GM23248 (cell line): ENCODE results near the gene RAB39A. TPM values are rescaled to one million over a fixed set of nuclear protein-coding genes. Genes with fewer than 3 reads are reported as not detected.

Source experiments
- DNase-seq: peaks from one replicate; pipeline ENCODE4 v3.0.0-alpha.2; 2015
- H2AFZ ChIP-seq: fragments of 200-600 bp; sonication (generic); 2 replicates; pipeline ENCODE4 v1.6.1; 2016; ENCODE audit warnings: antibody characterized with exemption
- H3F3A ChIP-seq: fragments of 200-600 bp; sonication (generic); 2 replicates; pipeline ENCODE4 v1.6.1; 2016; ENCODE audit warnings: mild to moderate bottlenecking, antibody characterized with exemption, mixed run types; ENCODE audit not compliant: insufficient read depth
- H3K27ac ChIP-seq: fragments of 200-600 bp; sonication (generic); 2 replicates; pipeline ENCODE4 v1.5.1; 2016; ENCODE audit warnings: mild to moderate bottlenecking
- H3K27me3 ChIP-seq: fragments of 200-600 bp; sonication (generic); replicated peaks from 2 replicates; pipeline ENCODE4 v1.6.1; 2016; ENCODE audit warnings: mild to moderate bottlenecking; ENCODE audit not compliant: insufficient read depth
- H3K36me3 ChIP-seq: fragments of 200-600 bp; sonication (generic); 2 replicates; pipeline ENCODE4 v1.6.1; 2016; ENCODE audit warnings: low read depth, mild to moderate bottlenecking
- H3K4me1 ChIP-seq: fragments of 200-600 bp; sonication (generic); 2 replicates; pipeline ENCODE4 v1.6.1; 2016; ENCODE audit warnings: mild to moderate bottlenecking; ENCODE audit not compliant: insufficient read depth
- H3K4me2 ChIP-seq: fragments of 200-600 bp; sonication (generic); one replicate; pipeline ENCODE4 v1.6.1; 2016; ENCODE audit warnings: mild to moderate bottlenecking; ENCODE audit not compliant: unreplicated experiment
- H3K4me3 ChIP-seq: fragments of 200-600 bp; sonication (generic); 2 replicates; pipeline ENCODE4 v1.5.1; 2016; ENCODE audit warnings: mild to moderate bottlenecking
- H3K79me2 ChIP-seq: fragments of 200-600 bp; sonication (generic); 2 replicates; pipeline ENCODE4 v1.6.1; 2016; ENCODE audit warnings: mild to moderate bottlenecking; ENCODE audit not compliant: insufficient read depth
- H3K9ac ChIP-seq: fragments of 200-600 bp; sonication (generic); 2 replicates; pipeline ENCODE4 v1.6.1; 2016; ENCODE audit warnings: mild to moderate bottlenecking
- H3K9me2 ChIP-seq: fragments of 200-600 bp; sonication (generic); 2 replicates; pipeline ENCODE4 v1.6.1; 2016; ENCODE audit warnings: mixed run types, mild to moderate bottlenecking, moderate library complexity; ENCODE audit not compliant: insufficient read depth
- H3K9me3 ChIP-seq: fragments of 200-600 bp; sonication (generic); one replicate; pipeline ENCODE4 v1.6.1; 2017; ENCODE audit warnings: low read depth
- H4K20me1 ChIP-seq: fragments of 200-600 bp; sonication (generic); 2 replicates; pipeline ENCODE4 v1.6.0; 2016; ENCODE audit not compliant: insufficient read depth
- EZH2 ChIP-seq: fragments of 200-600 bp; sonication (generic); IDR thresholded peaks from 2 replicates; pipeline ENCODE4 v1.6.1; 2018; ENCODE audit warnings: antibody characterized with exemption, mild to moderate bottlenecking; ENCODE audit not compliant: insufficient read depth, poor library complexity, severe bottlenecking
- EZH2phosphoT487 ChIP-seq: fragments of 200-600 bp; sonication (generic); IDR thresholded peaks from 2 replicates; pipeline ENCODE4 v1.6.1; 2018; ENCODE audit warnings: antibody characterized with exemption, moderate library complexity, mild to moderate bottlenecking, low read depth; ENCODE audit not compliant: insufficient read depth
- WGBS, 2 experiments: methylation state at CpG; one replicate each; pipeline ENCODE4 v1.1.6; 2015 to 2017; ENCODE audit warnings: low lambda C conversion rate in 2 of 2, low coverage in 1 of 2; ENCODE audit errors: missing lambda C conversion rate in 2 of 2; 5-methylcytosine and 5-hydroxymethylcytosine counted together
- in situ Hi-C: fragments of 300-500 bp; cut with MboI; formaldehyde crosslinking; loops from 2 replicates; pipeline ENCODE4 v1.15.0; 2020
- polyA plus RNA-seq: library from polyadenylated mRNA; unstranded; fragments of >200 nt; fragmentation: Nextera tagmentation; extraction: Ambion mirVana; gene quantifications from 2 replicates; pipeline ENCODE4 v1.2.1, GENCODE V29; 2016
- total RNA-seq: library from RNA; depleted of rRNA; stranded (reverse); fragments of >200 nt; shearing (Covaris generic); gene quantifications from 2 replicates; pipeline ENCODE4 v1.2.3, GENCODE V29; 2014

The RAB39A gene
- total and polyA plus RNA-seq, 2 experiments from 2014 or later, result not detected

GRCh38 chr11:108002476-108002875, 74.2 kb downstream of the RAB39A start:
- in situ Hi-C loops, result no loop called here
- Histone ChIP-seq H4K20me1 (no peaks in the 10 kb centered on the region), H3K9me2 (no peaks in the 10 kb centered on the region), H3K27ac (no peak overlapping the region), H3K9ac (no peak overlapping the region), H3K27me3 (no peaks in the 10 kb centered on the region), H3K36me3 (no peaks in the 10 kb centered on the region), H3K4me1 (no peaks in the 10 kb centered on the region), H3K4me3 (no peak overlapping the region), H3F3A (no peaks in the 10 kb centered on the region), H3K9me3 (no peaks in the 10 kb centered on the region), H3K4me2 (no peak overlapping the region), H2AFZ (no peak overlapping the region), H3K79me2 (no peaks in the 10 kb centered on the region)
- TF ChIP-seq EZH2 (no peak), EZH2phosphoT487 (no peak)
- 66 to 82% methylated on average over 3 of the region's 3 CpGs for WGBS, 2 experiments
- no peak for DNase-seq

DNA sequence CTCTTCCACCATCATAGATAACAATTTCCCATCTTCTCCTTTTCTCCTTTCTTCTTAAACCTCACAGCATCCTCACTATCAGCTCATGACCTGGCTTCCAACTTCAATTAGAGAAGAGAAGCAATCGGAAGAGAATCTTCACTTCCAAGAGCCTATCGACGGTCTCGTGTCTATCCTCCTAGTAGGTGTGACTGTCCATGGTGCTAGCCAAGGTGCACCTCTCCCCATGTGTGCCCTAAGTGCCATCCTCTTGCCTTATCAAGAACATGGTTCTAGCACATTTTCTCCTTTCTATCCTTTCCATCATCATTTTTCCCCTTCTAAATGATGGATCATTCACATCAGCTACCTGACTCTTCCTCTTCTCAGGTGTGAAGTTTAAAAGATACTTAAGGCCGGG, 75.4 kb downstream of the RAB39A start:
- Histone ChIP-seq H3F3A (no peaks in the 10 kb centered on the region), H3K4me1 (no peaks in the 10 kb centered on the region), H3K27ac (no peak overlapping the region), H3K4me2 (no peak overlapping the region), H4K20me1 (no peaks in the 10 kb centered on the region), H3K9me3 (no peaks in the 10 kb centered on the region), H3K36me3 (no peaks in the 10 kb centered on the region), H3K9me2 (no peaks in the 10 kb centered on the region), H3K79me2 (no peaks in the 10 kb centered on the region), H2AFZ (no peak overlapping the region), H3K9ac (no peak overlapping the region), H3K4me3 (no peak overlapping the region), H3K27me3 (no peaks in the 10 kb centered on the region)
- TF ChIP-seq EZH2 (no peak), EZH2phosphoT487 (no peak)
- no peak for DNase-seq
- in situ Hi-C loops, result no loop called here
- 95 to 96% methylated on average over 5 of the region's 5 CpGs for WGBS, 2 experiments

DNA sequence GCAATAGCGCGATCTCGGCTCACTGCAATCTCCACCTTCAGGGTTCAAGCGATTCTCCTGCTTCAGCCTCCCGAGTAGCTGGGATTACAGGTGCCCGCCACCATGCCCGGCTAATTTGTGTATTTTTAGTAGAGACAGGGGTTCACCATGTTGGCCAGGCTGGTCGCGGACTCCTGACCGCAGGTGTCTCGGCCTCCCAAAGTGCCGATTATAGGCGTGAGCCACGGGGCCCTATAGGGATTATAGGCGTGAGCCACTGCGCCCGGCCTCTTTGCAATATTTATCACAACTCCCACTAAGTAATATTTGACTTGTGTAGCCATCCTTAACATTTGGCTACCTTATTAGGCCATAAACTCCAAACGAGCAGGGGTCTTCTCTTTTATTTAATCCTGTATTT, 79.6 kb downstream of the RAB39A start:
- no peaks in the 10 kb centered on the region for H3K27me3 ChIP-seq
- peaks cover 37% of the 10 kb centered on the region for H3K79me2 ChIP-seq
- H3K27ac ChIP-seq, result no peak overlapping the region
- no peak overlapping the region for H3K4me3 ChIP-seq
- no peaks in the 10 kb centered on the region; the same call in 1 of the 2 replicates for H3F3A ChIP-seq
- TF ChIP-seq EZH2phosphoT487 (no peak), EZH2 (no peak)
- in situ Hi-C loops, result no loop called here
- no peak overlapping the region for H3K4me2 ChIP-seq
- peaks cover 6% of the 10 kb centered on the region; the same call in 1 of the 2 replicates for H4K20me1 ChIP-seq
- no peaks in the 10 kb centered on the region for H3K9me2 ChIP-seq
- 95% methylated on average over 18 of the region's 18 CpGs for WGBS, 2 experiments
- no peak for DNase-seq
- H3K36me3 ChIP-seq, result no peaks in the 10 kb centered on the region
- H2AFZ ChIP-seq, result no peak overlapping the region
- no peak overlapping the region for H3K9ac ChIP-seq
- no peaks in the 10 kb centered on the region for H3K9me3 ChIP-seq
- H3K4me1 ChIP-seq, result peaks cover 23% of the 10 kb centered on the region

- 0 to 1% methylated on average over 69 to 72 of the region's 72 CpGs for WGBS, 2 experiments
- H3F3A ChIP-seq, result no peaks in the 10 kb centered on the region; the same call in 1 of the 2 replicates
- H3K36me3 ChIP-seq, result peaks cover 1% of the 10 kb centered on the region; the same call in 1 of the 2 replicates
- H3K9ac ChIP-seq, result peak within 1 kb of the TSS; percentile 99
- H3K27ac ChIP-seq, result peak within 1 kb of the TSS; percentile 97
- peaks cover 16% of the 10 kb centered on the region for H4K20me1 ChIP-seq
- H3K27me3 ChIP-seq, result no peaks in the 10 kb centered on the region
- peak within 1 kb of the TSS; percentile 84 for H3K4me3 ChIP-seq
- H2AFZ ChIP-seq, result peak within 1 kb of the TSS; percentile 95
- H3K4me2 ChIP-seq, result peak within 1 kb of the TSS; percentile 89
- no peaks in the 10 kb centered on the region for H3K9me2 ChIP-seq
- no peaks in the 10 kb centered on the region for H3K9me3 ChIP-seq
- peak; percentile 97 for DNase-seq
- in situ Hi-C loops, result no loop called here
- H3K4me1 ChIP-seq, result peaks cover 29% of the 10 kb centered on the region
- TF ChIP-seq EZH2phosphoT487 (no peak), EZH2 (no peak)
- peaks cover 47% of the 10 kb centered on the region for H3K79me2 ChIP-seq
These were observed 80.6 kb downstream of the RAB39A start, which contains the start of gene CUL5 for GRCh38 chr11:108008656-108009496. Gene CUL5 (plus strand): TSS chr11:108008898. CDS start chr11:108009349, 451 bp downstream.
